ENCODE measurements around the gene CTBP1.

DNA sequence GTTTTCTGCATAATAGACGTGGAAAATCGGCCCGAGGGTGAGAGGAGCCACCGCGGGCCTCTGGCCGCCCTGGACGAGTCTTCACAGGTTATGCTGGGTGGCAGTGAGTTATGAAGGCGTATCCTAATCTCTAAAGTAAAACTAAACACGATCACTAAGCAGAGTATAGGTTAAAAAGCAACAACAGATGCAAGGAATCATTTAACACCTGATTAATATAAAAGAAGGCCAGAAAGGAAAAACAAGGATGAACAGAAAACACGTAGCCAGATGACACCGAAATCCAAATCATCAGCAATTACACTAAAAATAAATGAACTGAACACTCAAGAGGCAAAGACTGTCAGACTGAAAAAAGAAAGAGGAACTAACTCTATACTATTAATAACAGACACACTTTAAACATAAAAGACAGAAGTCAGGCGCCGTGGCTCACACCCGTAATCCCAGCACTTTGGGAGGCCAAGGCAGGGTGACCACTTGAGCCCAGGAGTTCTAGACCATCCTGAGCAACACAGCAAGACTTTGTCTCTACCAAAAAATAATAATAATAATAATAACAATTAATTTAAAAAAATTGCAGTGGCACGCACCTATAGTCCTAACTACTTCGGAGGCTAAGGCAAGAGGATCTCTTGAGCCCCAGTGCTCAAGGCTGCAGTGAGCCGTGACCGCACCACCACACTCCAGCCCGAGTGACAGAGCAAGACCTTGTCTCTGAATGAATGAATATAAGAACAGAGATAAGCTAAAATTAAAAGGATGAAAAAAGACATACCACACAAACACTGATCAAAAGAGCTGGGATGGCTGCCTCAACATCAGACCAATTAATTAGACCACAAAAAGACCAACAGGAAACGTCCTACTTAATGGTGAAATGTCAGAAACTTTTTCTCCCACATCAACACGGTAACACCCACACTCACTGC lies 30.0 kb downstream of the CTBP1 start:
- TF ChIP-seq, protein P1, sequence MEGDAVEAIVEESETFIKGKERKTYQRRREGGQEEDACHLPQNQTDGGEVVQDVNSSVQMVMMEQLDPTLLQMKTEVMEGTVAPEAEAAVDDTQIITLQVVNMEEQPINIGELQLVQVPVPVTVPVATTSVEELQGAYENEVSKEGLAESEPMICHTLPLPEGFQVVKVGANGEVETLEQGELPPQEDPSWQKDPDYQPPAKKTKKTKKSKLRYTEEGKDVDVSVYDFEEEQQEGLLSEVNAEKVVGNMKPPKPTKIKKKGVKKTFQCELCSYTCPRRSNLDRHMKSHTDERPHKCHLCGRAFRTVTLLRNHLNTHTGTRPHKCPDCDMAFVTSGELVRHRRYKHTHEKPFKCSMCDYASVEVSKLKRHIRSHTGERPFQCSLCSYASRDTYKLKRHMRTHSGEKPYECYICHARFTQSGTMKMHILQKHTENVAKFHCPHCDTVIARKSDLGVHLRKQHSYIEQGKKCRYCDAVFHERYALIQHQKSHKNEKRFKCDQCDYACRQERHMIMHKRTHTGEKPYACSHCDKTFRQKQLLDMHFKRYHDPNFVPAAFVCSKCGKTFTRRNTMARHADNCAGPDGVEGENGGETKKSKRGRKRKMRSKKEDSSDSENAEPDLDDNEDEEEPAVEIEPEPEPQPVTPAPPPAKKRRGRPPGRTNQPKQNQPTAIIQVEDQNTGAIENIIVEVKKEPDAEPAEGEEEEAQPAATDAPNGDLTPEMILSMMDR (IDR thresholded peaks at IDR 0.05): no peak
- TF ChIP-seq EZH2 (IDR thresholded peaks at IDR 0.05): no peak
